Esophagus mucosa (tissue), 1 donor: Measurements from ENCODE around the gene B3GAT1. TPM values are rescaled to one million over a fixed set of nuclear protein-coding genes. Genes with fewer than 3 reads are reported as not detected.

Source experiments
- ATAC-seq: fragments of 200-7000 bp; cut with Tn5 transposase; one replicate; pipeline ENCODE4 v1.9.1; 2020
- total RNA-seq: library from RNA; stranded (reverse); gene quantifications from one replicate; pipeline ENCODE4 v1.2.4, GENCODE V29; 2023
- donor health status: DM: yes; HTN: yes; CAD: no.

The B3GAT1 gene
- total RNA-seq, 1 donor from 2014 or later, result 0.08 TPM

DNA sequence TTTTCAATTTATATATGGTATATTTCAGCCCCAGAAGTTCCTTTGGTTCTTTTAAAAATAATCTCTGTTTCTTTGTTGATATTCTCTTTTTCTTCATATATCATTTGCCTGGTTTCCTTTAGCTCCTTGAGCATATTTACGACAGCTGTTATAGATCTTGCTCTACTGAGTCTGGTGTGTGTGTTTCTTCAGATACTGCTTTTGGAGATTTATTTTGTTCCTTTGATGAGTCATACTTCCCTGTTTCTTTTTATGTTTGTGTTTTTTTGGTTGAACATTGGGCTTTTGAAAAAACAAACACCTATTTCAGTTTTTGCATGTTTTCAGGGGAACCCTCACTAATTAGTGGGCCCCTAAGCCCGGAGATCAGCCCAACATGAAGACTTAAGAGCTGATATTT lies 56.9 kb downstream of the B3GAT1 start:
- no peak for ATAC-seq

DNA sequence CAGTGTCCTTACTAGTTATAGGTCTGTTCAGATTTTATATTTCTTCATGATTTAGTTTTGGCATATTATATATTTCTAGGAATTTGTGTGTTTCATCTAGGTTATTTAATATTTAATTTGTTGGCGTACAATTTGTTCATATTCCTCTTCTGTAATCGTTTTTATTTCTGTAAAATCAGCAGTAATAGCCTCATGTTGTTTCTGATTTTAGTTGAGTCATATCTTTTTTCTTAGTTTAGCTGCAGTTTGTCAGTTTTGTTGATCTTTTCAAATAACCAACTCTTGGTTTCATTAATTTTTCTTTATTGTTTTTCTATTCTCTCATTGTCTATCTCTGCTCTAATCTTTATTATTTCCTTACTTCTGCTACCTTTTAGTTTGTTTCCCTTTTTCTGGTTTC lies 59.9 kb downstream of the B3GAT1 start:
- ATAC-seq, result no peak

DNA sequence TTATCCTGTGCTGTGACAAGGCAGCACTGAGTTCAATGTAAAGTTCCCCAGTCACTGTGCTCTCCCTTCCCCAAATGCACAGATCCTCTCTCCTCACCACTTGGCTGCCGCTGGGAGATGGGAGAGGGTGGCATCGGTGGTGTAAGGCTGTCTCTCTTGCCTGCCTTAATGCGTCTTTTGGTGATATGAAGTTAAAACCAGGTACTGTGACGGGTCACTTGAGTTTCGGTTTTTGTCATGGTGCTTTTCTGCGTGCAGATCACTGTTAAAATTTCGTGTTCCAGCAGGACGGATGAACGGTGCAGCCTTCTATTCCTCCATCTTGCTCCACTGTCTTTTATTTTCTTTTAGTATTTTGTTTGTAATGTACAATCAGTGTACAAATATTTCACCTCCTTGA lies 61.7 kb downstream of the B3GAT1 start:
- no peak for ATAC-seq

GRCh38 chr11:134349802-134350355 lies 62.2 kb downstream of the B3GAT1 start:
- ATAC-seq, result no peak

DNA sequence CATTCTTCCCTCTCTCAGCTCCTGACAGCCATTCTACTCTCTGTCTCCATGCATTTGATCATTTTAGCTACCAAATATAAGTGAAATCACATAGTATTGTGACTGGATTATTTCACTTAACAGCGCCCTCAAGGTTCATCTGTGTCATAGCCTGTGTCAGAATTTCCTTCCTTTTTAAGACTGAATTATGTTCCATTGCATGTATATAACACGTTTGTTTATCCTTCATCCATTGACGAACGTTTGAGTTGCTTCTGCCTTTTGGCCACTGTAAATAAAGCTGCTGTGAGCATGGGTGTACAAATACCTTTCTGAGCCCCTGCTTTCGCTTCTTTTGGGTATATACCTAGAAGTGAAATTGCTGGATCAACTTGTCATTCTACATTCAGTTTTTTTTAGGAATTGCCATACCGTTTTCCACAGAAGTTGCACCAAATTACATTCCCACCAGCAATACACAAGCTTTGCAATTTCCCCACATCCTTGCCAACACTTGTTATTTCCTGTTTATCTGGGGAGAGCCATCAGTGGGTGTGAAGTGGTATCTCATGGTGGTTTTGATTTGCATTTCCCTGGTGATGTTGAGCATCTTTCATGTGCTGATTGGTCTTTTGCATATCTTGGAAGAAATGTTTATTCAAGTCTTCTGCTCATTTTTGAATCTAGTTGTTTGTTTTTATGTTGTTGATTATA lies 62.8 kb downstream of the B3GAT1 start:
- no peak for ATAC-seq

DNA sequence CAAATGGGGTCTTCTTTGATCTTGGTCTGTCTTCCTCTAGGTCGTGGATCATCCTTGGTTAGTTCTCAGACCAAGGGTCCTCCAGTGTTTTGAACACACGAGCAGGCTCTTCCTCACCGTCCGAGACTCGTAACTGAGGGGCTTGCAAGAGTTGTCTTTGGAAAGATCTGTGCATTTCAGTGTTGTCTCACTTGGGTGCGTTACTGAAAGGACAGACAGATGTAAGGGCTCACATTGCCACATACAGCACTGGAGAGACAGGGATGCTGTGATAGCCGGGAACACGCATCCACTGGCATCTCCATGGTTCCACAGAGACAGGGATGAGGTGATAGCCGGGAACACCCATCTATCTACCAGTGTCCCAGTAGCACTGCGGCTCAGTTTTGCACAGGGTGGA lies 64.6 kb downstream of the B3GAT1 start:
- no peak for ATAC-seq

GRCh38 chr11:134346976-134347350 lies 65.1 kb downstream of the B3GAT1 start:
- no peak for ATAC-seq

GRCh38 chr11:134346101-134346975 lies 65.7 kb downstream of the B3GAT1 start:
- ATAC-seq, result peak; percentile 32

- no peak for ATAC-seq
Observed at GRCh38 chr11:134345237-134345550, 66.8 kb downstream of the B3GAT1 start.

- peak; percentile 12 for ATAC-seq
Observed at GRCh38 chr11:134344497-134345236, 67.4 kb downstream of the B3GAT1 start.

GRCh38 chr11:134343646-134344045 lies 68.4 kb downstream of the B3GAT1 start:
- ATAC-seq, result no peak

- ATAC-seq, result no peak
Observed at GRCh38 chr11:134342572-134343340, 69.3 kb downstream of the B3GAT1 start.

- ATAC-seq, result no peak
Observed at GRCh38 chr11:134341805-134342571, 70.1 kb downstream of the B3GAT1 start.

GRCh38 chr11:134340354-134340964 lies 71.6 kb downstream of the B3GAT1 start:
- no peak for ATAC-seq

DNA sequence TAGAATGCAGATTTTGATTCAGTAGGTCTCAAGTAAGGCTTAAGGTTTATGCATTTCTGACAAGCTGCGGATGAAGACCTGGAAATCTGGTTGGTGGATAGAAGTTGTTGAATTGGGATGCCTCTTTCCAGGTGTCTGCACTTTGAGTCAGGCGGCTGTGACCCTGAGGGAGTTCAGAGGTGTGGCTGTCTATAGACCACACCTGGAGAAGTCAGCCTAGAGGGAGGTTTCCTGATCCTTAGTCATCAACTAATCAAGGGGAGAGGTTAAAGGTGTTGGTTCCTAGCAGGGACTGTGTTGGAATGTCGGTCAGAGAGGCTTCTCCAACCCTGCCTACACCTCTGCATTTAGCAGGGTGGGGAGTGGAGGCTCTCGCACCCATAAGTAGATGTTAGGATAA lies 72.3 kb downstream of the B3GAT1 start:
- peak; percentile 80 for ATAC-seq

DNA sequence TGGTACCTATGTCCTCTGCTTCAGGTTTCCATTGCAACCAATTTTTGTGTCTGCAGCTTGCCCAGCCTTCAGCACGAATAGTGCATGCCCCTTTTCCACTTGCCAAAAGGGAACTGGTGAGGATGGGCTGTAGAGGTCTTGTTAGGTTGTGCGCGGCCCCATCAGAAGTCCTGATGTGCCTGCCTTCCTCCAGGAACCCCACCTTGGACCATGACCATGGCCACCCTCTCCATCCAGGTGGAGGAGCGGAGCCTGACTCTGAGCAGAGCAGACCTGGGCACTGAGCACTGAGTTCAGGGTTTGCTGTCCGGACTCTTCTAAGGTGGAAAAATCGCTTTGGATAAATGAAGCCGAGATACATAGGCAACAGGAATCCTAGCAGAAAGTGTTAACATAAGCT lies 73.4 kb downstream of the B3GAT1 start:
- no peak for ATAC-seq

DNA sequence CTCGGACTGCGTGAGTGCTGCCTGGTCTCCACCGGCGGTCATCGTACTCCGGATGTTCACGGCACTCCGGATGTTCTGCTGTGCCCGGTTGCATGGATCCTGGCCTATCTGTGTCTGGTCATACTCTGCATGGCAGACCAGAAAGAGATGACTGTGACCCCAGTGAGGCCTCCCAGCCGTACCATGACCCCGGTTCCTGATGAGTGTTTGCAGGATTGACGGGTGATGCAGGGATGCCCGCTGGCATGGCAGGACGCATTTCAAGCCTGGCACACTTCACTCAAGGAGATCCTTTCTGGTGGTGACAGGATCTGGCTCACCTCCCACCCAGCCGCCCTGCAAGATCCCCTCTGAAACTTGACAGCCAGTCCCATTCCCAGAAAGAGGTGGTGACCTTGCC lies 74.0 kb downstream of the B3GAT1 start:
- no peak for ATAC-seq

GRCh38 chr11:134337051-134337450 lies 75.0 kb downstream of the B3GAT1 start:
- ATAC-seq, result no peak

DNA sequence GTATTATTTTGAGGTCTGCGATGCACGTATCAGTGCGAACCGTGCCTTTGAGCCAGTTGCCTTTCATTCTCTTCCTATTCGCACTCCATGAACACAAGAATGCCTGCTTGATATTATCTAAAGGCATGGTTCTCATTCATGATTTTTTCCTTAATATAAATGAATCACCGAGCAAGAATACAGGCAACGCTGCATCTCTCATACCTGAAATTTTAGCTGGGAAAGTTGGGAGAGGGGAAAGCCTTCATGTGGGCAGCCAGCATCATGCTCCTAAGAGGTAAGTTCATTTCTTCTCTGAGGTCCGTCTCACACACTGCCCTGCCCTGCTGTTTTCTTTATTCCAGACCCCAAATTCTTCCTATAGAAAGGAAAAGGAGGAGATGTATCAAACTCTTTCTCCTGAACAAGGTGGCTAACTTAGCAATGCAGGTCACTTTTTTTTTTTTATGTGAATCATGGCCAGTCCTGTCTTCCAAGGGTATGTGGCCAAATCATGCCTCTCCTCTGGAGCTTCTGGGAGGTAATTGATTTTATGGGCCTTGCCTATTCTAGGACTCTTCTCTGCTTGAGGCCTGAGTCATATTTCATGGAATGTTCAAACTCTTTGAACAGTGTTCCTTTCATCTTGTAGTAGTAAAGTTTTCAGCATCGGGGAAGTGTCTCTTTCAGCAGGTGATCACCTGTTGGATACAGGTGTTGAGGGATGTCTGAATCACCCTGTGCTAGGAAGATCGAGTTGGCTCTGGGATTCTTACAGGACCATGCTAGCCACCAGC lies 77.1 kb downstream of the B3GAT1 start:
- ATAC-seq, result no peak

DNA sequence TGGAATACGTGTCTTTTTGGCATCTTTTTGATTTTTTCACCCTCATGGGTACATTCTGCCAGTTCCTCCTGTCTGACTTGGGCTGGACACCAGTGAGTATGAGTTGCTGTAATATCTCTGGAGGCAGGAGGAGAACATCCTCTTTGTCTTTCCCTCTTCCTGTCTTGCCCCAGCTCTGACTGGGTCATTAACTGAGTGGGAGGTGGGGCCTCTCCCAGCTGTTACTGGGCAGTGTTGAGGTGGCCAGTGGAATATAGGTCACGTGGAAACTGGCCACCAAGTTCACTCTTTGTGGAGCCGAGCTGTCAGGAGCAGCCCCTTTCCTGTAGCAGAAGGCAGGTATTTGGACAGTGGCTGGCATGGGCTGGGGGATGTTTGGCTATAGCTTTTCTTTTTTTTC lies 78.1 kb downstream of the B3GAT1 start:
- ATAC-seq, result no peak
